Right lung (tissue), 5 donors: ENCODE data around the gene NT5DC2. TPM values are rescaled to one million over a fixed set of nuclear protein-coding genes. Genes with fewer than 3 reads are reported as not detected.
"Not testable (repeated sequence)": the region's sequence is repeated elsewhere in the genome, so short reads cannot be mapped to it uniquely, and the experiment has no call there.

Experiments used
- DNase-seq, 2 donors: peaks; one replicate each; pipeline ENCODE4 v3.0.0-alpha.2; 2013
- polyA plus RNA-seq, 5 donors: library from polyadenylated mRNA; unstranded; fragments of 120-200 nt; gene quantifications; one replicate each; pipeline versions ENCODE4 v1.2.1 to v1.2.3, GENCODE V29; 2013; ENCODE audit warnings: inconsistent platforms in 1 of 5, low replicate concordance in 1 of 5; ENCODE audit not compliant: insufficient read length in 5 of 5, insufficient read depth in 1 of 5

NT5DC2 gene
- polyA plus RNA-seq, 5 donors, result 205 to 350 (median 239) TPM

GRCh38 chr3:52527039-52527731 lies 6.5 kb downstream of the NT5DC2 start:
- no peak for DNase-seq

- DNase-seq, result not testable (repeated sequence)
Measured at GRCh38 chr3:52526671-52527038, 7.0 kb downstream of the NT5DC2 start.

- DNase-seq, result peak; percentile 56 to 59
Measured at GRCh38 chr3:52525680-52526561, 7.7 kb downstream of the NT5DC2 start.

GRCh38 chr3:52524752-52525679 lies 8.6 kb downstream of the NT5DC2 start:
- peak; percentile 67 to 76 for DNase-seq

GRCh38 chr3:52524258-52524751 lies 9.4 kb downstream of the NT5DC2 start:
- no peak for DNase-seq

GRCh38 chr3:52523386-52524257 lies 10.0 kb downstream of the NT5DC2 start:
- DNase-seq, result no peak

- no peak for DNase-seq
Measured at GRCh38 chr3:52522651-52523251, 10.9 kb downstream of the NT5DC2 start.

- DNase-seq, result no peak
Measured at GRCh38 chr3:52521881-52522650, 11.6 kb downstream of the NT5DC2 start.

- DNase-seq, result no peak
Measured at GRCh38 chr3:52521488-52521824, 12.2 kb downstream of the NT5DC2 start.

- no peak for DNase-seq
Measured at GRCh38 chr3:52520716-52521487, 12.8 kb downstream of the NT5DC2 start.

GRCh38 chr3:52520141-52520667 lies 13.5 kb downstream of the NT5DC2 start:
- no peak for DNase-seq

- no peak for DNase-seq
Measured at GRCh38 chr3:52519445-52520140, 14.1 kb downstream of the NT5DC2 start.

GRCh38 chr3:52518723-52519444 lies 14.8 kb downstream of the NT5DC2 start:
- no peak for DNase-seq

GRCh38 chr3:52517796-52518722 lies 15.6 kb downstream of the NT5DC2 start:
- no peak for DNase-seq

- no peak for DNase-seq
Measured at GRCh38 chr3:52516509-52517195, 17.0 kb downstream of the NT5DC2 start.
